Stimulated activated CD4-positive, alpha-beta T cell treated with anti-CD3 and anti-CD28 coated beads, Interleukin-4, amount 100 ng/mL, for 48 hours (primary cell): ENCODE data around the gene UBE2O.
"Not testable (repeated sequence)": the region's sequence is repeated elsewhere in the genome, so short reads cannot be mapped to it uniquely, and the experiment has no call there.

Experiments
- DNase-seq, 2 donors: peaks; one replicate each; pipeline ENCODE4 v3.0.0-alpha.2; 2020; ENCODE audit warnings: low read depth in 2 of 2

UBE2O gene

GRCh38 chr17:76370261-76370993, 82.5 kb downstream of the UBE2O start:
- no peak for DNase-seq

GRCh38 chr17:76369804-76370203, 83.1 kb downstream of the UBE2O start:
- no peak for DNase-seq

- no peak for DNase-seq
Observed at GRCh38 chr17:76369379-76369778, 83.6 kb downstream of the UBE2O start.

GRCh38 chr17:76368545-76368944, 84.4 kb downstream of the UBE2O start:
- no peak for DNase-seq

GRCh38 chr17:76367642-76368041, 85.3 kb downstream of the UBE2O start:
- DNase-seq, result no peak

- no peak for DNase-seq
Observed at GRCh38 chr17:76366247-76366646, 86.7 kb downstream of the UBE2O start.

GRCh38 chr17:76365256-76365903, 87.6 kb downstream of the UBE2O start:
- DNase-seq, result no peak

- no peak for DNase-seq
Observed at GRCh38 chr17:76363107-76363842, 89.7 kb downstream of the UBE2O start.

GRCh38 chr17:76360461-76360860, 92.5 kb downstream of the UBE2O start:
- DNase-seq, result no peak

GRCh38 chr17:76359776-76360175, 93.2 kb downstream of the UBE2O start:
- not testable (repeated sequence) for DNase-seq

- no peak for DNase-seq
Observed at GRCh38 chr17:76359375-76359774, 93.6 kb downstream of the UBE2O start.

- no peak for DNase-seq
Observed at GRCh38 chr17:76357597-76358158, 95.3 kb downstream of the UBE2O start.

GRCh38 chr17:76356803-76357456, 96.0 kb downstream of the UBE2O start:
- DNase-seq, result no peak

- DNase-seq, result no peak
Observed at GRCh38 chr17:76354747-76355310, 98.1 kb downstream of the UBE2O start.

GRCh38 chr17:76354317-76354729, 98.6 kb downstream of the UBE2O start:
- DNase-seq, result no peak

GRCh38 chr17:76353599-76354316, 99.2 kb downstream of the UBE2O start, which contains the start of gene PRPSAP1:
TSS of gene PRPSAP1 (minus strand) at chr17:76353916. CDS start at chr17:76353703, 213 bp downstream.
- DNase-seq, result peak; percentile 66 to 76

- DNase-seq, result peak in 1 of 2 donors; percentile 8
Observed at GRCh38 chr17:76353004-76353598, 99.9 kb downstream of the UBE2O start.

- no peak for DNase-seq
Observed at GRCh38 chr17:76351526-76352071, 101.4 kb downstream of the UBE2O start.

- no peak for DNase-seq
Observed at GRCh38 chr17:76350463-76350862, 102.5 kb downstream of the UBE2O start.

GRCh38 chr17:76346936-76347335, 106.0 kb downstream of the UBE2O start:
- not testable (repeated sequence) for DNase-seq
